HUDEP-2 (cell line): Measurements from ENCODE around the gene GPAT3.
"Not testable (repeated sequence)": the region's sequence is repeated elsewhere in the genome, so short reads cannot be mapped to it uniquely, and the experiment has no call there.

ENCODE experiments used
- DNase-seq, 76 experiments: peaks; one replicate each; lab custom pipeline; 2025; ENCODE audit not compliant: unreplicated experiment in 76 of 76; lab: John Stamatoyannopoulos, UW

Gene GPAT3

DNA sequence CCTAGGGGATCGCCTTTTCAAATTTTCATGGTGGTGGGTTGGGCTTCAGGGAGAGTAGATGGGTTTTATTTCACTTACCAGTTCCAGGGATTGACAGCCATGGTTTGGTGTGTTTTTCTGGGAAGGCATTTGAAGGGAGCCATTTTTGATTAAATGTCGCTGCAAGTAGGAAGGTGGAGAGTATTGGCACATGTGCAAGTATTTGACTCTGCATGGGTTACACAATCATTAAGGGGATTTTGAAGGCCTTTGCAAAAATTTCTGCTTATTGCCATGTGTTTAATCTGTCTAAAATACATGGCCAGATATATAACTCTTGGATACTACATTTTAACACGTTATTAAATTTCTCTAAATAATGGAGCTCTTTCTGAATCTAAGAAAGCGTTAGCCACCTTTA is 55.1 kb downstream of the GPAT3 start:
- DNase-seq: no peak

DNA sequence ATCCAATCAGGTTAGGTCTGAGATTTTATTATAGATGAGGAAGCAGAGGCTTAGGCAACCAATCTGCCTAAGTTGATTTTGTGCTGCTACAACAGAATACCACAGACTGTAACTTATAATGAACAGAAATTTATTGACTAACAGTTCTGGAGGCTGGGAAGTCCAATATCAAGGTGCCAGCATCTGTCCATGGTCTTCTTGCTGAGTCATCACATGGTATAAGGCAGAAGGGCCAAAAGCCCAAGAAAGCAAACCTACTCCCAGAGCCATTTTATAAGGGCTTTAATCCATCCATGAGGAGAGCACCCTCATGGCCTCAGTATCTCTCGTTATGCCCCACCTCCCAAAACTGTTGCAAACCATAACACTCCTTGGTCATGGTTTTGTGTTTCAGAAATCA is 55.8 kb downstream of the GPAT3 start:
- DNase-seq: no peak

DNA sequence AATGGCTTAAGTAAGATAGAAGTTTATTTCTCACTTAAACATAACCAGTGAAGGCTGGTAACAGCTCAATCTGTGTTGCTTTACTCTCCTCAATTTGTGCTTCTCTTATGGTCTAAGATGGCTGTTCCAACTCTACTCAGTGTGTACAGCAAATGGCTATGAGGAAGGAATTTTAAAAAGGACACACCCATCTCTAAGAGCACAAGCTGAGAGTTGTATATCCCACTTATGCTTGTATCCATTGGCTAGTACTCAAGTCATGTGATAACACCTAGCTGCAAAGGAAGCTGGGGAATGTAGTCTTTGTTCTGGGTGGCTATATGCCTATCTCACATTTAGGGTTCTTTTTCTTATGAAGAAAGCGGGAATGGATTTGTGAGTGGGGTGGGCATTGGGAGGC is 63.3 kb downstream of the GPAT3 start:
- peak in 11 of 76 experiments; percentile 2 to 25 (median 14) for DNase-seq

DNA sequence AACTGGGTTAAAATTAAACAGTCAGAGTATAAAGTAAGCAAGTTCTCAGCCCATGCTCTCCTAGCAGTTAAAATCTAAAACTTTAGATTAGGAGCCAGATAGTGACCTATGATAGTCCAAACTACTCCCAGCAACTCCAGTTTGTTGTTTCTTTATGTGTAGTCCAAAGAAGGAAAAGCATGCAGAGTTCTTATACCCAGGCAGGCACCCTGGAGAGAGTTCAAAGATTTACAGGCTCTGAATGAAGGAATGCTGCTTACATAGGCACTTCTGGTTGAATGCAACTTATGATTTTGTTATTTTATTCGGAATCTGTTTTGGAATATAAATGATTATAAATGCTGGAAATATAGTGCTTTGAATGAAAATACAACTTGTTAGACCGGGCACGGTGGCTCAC is 67.2 kb downstream of the GPAT3 start:
- no peak for DNase-seq

DNA sequence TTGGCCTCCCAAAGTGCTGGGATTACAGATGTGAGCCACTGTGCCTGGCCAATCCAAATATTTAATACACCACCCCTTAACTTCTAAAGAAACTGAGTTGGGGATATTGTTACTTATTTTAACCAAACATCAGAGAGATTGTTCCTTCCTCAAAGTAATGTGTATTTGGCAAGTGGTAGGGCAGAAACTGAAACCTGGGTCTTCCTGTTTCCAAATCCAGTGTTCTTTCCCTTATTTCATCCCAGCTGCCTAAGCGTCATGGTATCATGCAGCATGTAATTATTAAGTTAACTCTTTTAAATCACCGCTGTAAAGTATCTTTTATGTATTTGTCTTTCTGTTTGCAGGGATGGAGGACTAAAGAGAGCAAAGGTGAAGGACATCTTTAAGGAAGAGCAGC is 68.4 kb downstream of the GPAT3 start:
- DNase-seq: no peak

GRCh38 chr4:83605210-83605609 is 69.3 kb downstream of the GPAT3 start:
- DNase-seq: no peak

DNA sequence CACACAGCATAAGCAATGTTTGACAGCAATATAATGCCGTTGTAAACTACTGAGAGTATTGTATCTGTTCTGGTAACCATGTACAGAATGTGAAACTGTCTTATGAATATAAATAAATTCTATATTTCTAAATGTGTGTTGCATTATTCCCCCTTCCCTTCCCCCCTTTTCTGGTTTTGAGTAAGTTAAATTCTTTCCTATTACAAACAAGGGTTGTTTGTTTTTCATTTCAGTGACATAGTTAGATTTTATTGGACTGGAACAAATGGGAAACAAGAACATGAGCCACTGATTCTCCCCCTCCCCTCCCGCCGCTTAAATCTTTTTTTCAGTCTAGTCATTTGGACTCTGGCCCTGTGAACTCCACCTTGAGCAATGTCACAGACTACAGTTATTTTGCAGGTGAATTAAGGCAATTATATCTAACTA is 69.8 kb downstream of the GPAT3 start:
- no peak for DNase-seq

DNA sequence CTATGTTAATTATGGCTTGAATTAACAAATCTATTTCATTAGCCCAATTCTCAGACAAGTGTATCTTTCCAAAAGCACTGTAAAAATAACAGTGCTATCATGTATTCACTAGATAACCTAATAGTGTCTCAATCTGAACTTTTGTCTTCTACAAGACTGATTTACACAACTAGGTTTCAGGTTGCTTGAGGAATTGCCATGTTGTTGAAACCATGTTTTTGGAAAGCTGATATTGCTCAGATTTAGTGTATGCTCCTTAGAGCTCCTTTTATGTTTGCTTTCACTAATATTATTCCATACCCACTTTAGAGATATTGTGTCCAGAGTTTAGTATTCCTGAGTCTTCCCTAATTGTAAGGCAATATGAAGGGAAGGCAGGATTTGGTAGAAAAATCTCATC is 70.6 kb downstream of the GPAT3 start:
- no peak for DNase-seq

GRCh38 chr4:83606898-83607297 is 71.0 kb downstream of the GPAT3 start:
- DNase-seq: no peak

DNA sequence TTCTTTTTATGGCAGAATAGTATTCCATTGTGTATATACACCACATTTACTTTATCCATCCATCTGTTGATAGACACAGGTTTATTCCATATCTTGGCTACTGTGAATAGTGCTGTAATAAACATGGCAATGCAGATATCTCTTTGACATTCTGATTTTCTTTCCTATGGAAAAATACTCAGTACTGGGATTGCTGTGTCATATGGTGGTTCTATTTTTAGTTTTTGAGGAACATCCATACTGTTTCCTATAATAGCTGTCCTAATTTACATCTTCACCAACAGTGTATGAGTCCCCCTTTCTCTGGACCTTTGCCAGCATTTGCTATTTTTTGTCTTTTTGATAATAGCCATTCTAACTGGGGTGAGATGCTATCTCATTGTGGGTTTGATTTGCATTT is 73.5 kb downstream of the GPAT3 start:
- DNase-seq: no peak

- no peak for DNase-seq
These were observed 74.8 kb downstream of the GPAT3 start for GRCh38 chr4:83610729-83611128.

- DNase-seq: no peak
These were observed 77.1 kb downstream of the GPAT3 start for GRCh38 chr4:83613023-83613422.

GRCh38 chr4:83613994-83614393 is 78.1 kb downstream of the GPAT3 start:
- DNase-seq: no peak

DNA sequence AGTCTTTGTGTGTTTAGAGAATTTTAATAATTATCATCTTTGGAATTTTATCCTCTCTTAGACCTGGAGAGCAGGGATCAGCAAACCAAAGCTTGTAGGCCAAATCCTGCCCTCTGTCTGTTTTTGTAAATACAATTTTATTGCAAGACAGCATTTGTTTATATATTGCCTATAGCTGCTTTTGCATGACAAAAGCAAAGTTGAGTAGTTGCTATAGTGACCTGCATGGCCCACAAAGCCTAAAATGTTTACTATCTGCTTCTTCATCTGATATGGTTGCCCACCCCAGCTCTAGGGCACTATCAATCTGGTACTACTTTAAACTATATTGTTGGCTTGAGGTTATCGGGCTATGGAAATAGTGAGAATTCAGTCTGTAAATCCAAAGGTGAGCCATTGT is 80.3 kb downstream of the GPAT3 start:
- no peak for DNase-seq

GRCh38 chr4:83617371-83618035 is 81.6 kb downstream of the GPAT3 start:
- no peak for DNase-seq

GRCh38 chr4:83618431-83618830 is 82.5 kb downstream of the GPAT3 start:
- DNase-seq: no peak

DNA sequence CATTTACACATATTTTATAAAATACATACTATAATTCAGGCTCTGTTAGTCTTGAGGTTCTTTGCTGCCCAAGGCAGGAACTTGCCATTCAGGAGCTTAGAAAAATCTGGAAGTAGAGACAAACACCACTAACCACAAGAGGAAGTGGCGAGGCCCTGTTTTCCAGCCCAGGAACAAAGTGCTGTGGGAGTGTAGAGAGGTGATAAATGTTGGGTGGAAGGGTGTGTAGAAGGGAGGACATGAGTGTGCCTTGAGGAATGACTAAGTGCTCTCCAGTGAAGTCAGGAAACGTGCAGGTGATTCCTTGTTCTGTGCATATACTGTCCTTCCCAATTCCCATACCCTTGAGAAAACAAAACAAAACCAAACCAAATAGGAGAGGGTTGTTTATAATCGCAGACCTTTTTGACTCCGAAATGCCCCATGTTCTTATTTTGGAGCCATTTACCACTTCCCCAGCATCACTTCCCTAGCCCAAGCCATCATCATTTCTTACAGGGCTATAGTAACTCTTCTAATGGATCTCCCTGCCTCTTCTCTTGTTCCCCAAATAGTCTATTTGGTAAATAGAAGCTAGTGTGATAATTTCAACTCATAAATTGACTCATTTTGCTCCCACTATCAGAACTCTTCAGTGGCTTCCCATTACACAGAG is 83.2 kb downstream of the GPAT3 start:
- no peak for DNase-seq

GRCh38 chr4:83622127-83622526 is 86.2 kb downstream of the GPAT3 start:
- not testable (repeated sequence) for DNase-seq

GRCh38 chr4:83625821-83626220 is 89.9 kb downstream of the GPAT3 start:
- no peak for DNase-seq

GRCh38 chr4:83626245-83626836 is 90.4 kb downstream of the GPAT3 start:
- DNase-seq: no peak

GRCh38 chr4:83629945-83630721 is 94.2 kb downstream of the GPAT3 start:
- DNase-seq: peak in 74 of 76 experiments; percentile 6 to 93 (median 71)
